NCI-H345 (cell line): ENCODE measurements around the gene HTT-AS.

Experiments
- DNase-seq: peaks from one replicate; lab custom pipeline; 2025; lab: John Stamatoyannopoulos, UW

The HTT-AS gene

GRCh38 chr4:3029464-3029863 lies 44.9 kb downstream of the HTT-AS start:
- DNase-seq, result no peak

GRCh38 chr4:3026540-3026939 lies 47.8 kb downstream of the HTT-AS start:
- no peak for DNase-seq

GRCh38 chr4:3025881-3026280 lies 48.5 kb downstream of the HTT-AS start:
- DNase-seq, result no peak

- no peak for DNase-seq
Measured at GRCh38 chr4:3022651-3023050, 51.7 kb downstream of the HTT-AS start.

- no peak for DNase-seq
Measured at GRCh38 chr4:3022112-3022511, 52.2 kb downstream of the HTT-AS start.

GRCh38 chr4:3021627-3022026 lies 52.7 kb downstream of the HTT-AS start:
- no peak for DNase-seq

- no peak for DNase-seq
Measured at GRCh38 chr4:3021127-3021526, 53.2 kb downstream of the HTT-AS start.

GRCh38 chr4:3019145-3019846 lies 55.0 kb downstream of the HTT-AS start:
- DNase-seq, result no peak

- no peak for DNase-seq
Measured at GRCh38 chr4:3017504-3017903, 56.8 kb downstream of the HTT-AS start.

GRCh38 chr4:3016961-3017360 lies 57.4 kb downstream of the HTT-AS start:
- DNase-seq, result no peak

- DNase-seq, result no peak
Measured at GRCh38 chr4:3013839-3014350, 60.4 kb downstream of the HTT-AS start.
